SK-N-SH (cell line): Measurements from ENCODE around the gene F13B. TPM values are rescaled to one million over a fixed set of nuclear protein-coding genes. Genes with fewer than 3 reads are reported as not detected.

ENCODE experiments used
- CTCF ChIA-PET: fragments of 300-600, 350-600 bp; formaldehyde crosslinking; extraction: SDS; loops from one replicate; lab custom pipeline; 2021; lab: Yijun Ruan, JAX
- POLR2A ChIA-PET: fragments of 350-600 bp; sonication (Branson Sonifier 250); formaldehyde crosslinking; extraction: SDS; loops from one replicate; lab custom pipeline; 2020; ENCODE audit warnings: antibody characterized with exemption, inconsistent platforms; lab: Yijun Ruan, JAX
- DNase-seq: peaks from one replicate; pipeline ENCODE4 v3.0.0; 2012
- H2AFZ ChIP-seq: fragments of 200-600 bp; sonication (generic); 2 replicates; pipeline ENCODE4 v1.8.1; 2016; ENCODE audit warnings: antibody characterized with exemption, mild to moderate bottlenecking, low read depth
- H3F3A ChIP-seq: fragments of 200-600 bp; sonication (generic); replicated peaks from 2 replicates; pipeline ENCODE3; 2016; ENCODE audit warnings: antibody characterized with exemption, mild to moderate bottlenecking; ENCODE audit not compliant: insufficient read depth
- H3K27ac ChIP-seq, 2 experiments: fragments of 200-500 bp in 1 of 2; fragments of 200-600 bp in 1 of 2; sonication (Bioruptor generic) in 1 of 2; sonication (generic), shearing (Covaris generic) in 1 of 2; 2 replicates each; pipeline versions ENCODE4 v1.5.1 to v1.6.1; 2014 to 2016; ENCODE audit warnings: low read depth in 2 of 2, inconsistent platforms in 1 of 2, low read length in 1 of 2, mild to moderate bottlenecking in 1 of 2, mixed read lengths in 1 of 2
- H3K27me3 ChIP-seq: fragments of 200-600 bp; sonication (generic), shearing (Covaris generic); 2 replicates; pipeline ENCODE4 v1.6.1; 2016; ENCODE audit warnings: mixed run types; ENCODE audit not compliant: insufficient read depth
- H3K36me3 ChIP-seq, 2 experiments: fragments of 200-500 bp in 1 of 2; fragments of 200-600 bp in 1 of 2; sonication (Bioruptor generic) in 1 of 2; sonication (generic) in 1 of 2; replicated peaks in 1 of 2; 2 replicates each; pipeline versions ENCODE3 to v1.5.1; 2014 to 2016; ENCODE audit warnings: low read length in 1 of 2, mild to moderate bottlenecking in 1 of 2; ENCODE audit not compliant: insufficient read depth in 2 of 2, control insufficient read depth in 1 of 2
- H3K4me1 ChIP-seq, 2 experiments: fragments of 200-500 bp in 1 of 2; fragments of 200-600 bp in 1 of 2; sonication (Bioruptor generic) in 1 of 2; sonication (generic), shearing (Covaris generic) in 1 of 2; 2 replicates each; pipeline versions ENCODE4 v1.5.1 to v1.6.1; 2014 to 2016; ENCODE audit warnings: low read depth in 1 of 2, low read length in 1 of 2, mixed run types in 1 of 2; ENCODE audit not compliant: insufficient read depth in 2 of 2, control insufficient read depth in 1 of 2
- H3K4me2 ChIP-seq: fragments of 200-600 bp; sonication (generic), shearing (Covaris generic); 2 replicates; pipeline ENCODE4 v1.6.1; 2017; ENCODE audit warnings: mixed run types
- H3K4me3 ChIP-seq, 2 experiments: fragments of 200-500 bp in 1 of 2; fragments of 200-600 bp in 1 of 2; sonication (Bioruptor generic) in 1 of 2; sonication (generic), shearing (Covaris generic) in 1 of 2; 2 replicates each; pipeline versions ENCODE4 v1.5.1 to v1.8.1; 2014 to 2016; ENCODE audit warnings: low read depth in 2 of 2, inconsistent platforms in 1 of 2, low read length in 1 of 2, mild to moderate bottlenecking in 1 of 2, mixed read lengths in 1 of 2, moderate library complexity in 1 of 2
- H3K79me2 ChIP-seq: fragments of 200-600 bp; sonication (generic); 2 replicates; pipeline ENCODE4 v1.8.1; 2017; ENCODE audit warnings: mild to moderate bottlenecking; ENCODE audit not compliant: insufficient read depth
- H3K9ac ChIP-seq: fragments of 200-600 bp; sonication (generic); 2 replicates; pipeline ENCODE4 v1.6.1; 2017; ENCODE audit warnings: mixed run types
- H3K9me2 ChIP-seq: fragments of 200-600 bp; sonication (generic); 2 replicates; pipeline ENCODE4 v1.6.1; 2017; ENCODE audit warnings: mixed run types
- H3K9me3 ChIP-seq: fragments of 200-600 bp; sonication (generic); 2 replicates; pipeline ENCODE4 v1.6.1; 2017; ENCODE audit warnings: mixed run types, mild to moderate bottlenecking, moderate library complexity
- H4K20me1 ChIP-seq: fragments of 200-600 bp; sonication (generic); 2 replicates; pipeline ENCODE4 v1.6.1; 2017; ENCODE audit warnings: mild to moderate bottlenecking, mixed run types; ENCODE audit not compliant: insufficient read depth
- EP300 ChIP-seq, 2 experiments: IDR thresholded peaks; 2 replicates each; pipeline versions ENCODE4 v1.4.0 to v1.6.1; 2012; ENCODE audit warnings: borderline replicate concordance in 1 of 2, low read depth in 1 of 2, low read length in 1 of 2
- FOSL2 ChIP-seq: IDR thresholded peaks from 2 replicates; pipeline ENCODE4 v1.4.0; 2012; ENCODE audit warnings: low read depth, mild to moderate bottlenecking, moderate library complexity, borderline replicate concordance
- GATA2 ChIP-seq: sonication (generic); formaldehyde crosslinking; IDR thresholded peaks from 2 replicates; pipeline ENCODE4 v1.5.0; 2020; ENCODE audit warnings: mild to moderate bottlenecking, missing genetic modification reagents
- JUND ChIP-seq: IDR thresholded peaks from 2 replicates; pipeline ENCODE4 v1.4.0; 2012
- NFIC ChIP-seq: IDR thresholded peaks from 2 replicates; pipeline ENCODE4 v1.4.0; 2012; ENCODE audit warnings: borderline replicate concordance
- POLR2AphosphoS5 ChIP-seq: IDR thresholded peaks from 2 replicates; pipeline ENCODE4 v1.6.1; 2012; ENCODE audit warnings: low read depth, low read length
- RXRA ChIP-seq: IDR thresholded peaks from 2 replicates; pipeline ENCODE4 v1.4.0; 2012; ENCODE audit warnings: low read depth, mild to moderate bottlenecking, borderline replicate concordance
- TCF12 ChIP-seq: IDR thresholded peaks from 2 replicates; pipeline ENCODE4 v1.4.0; 2012
- TEAD4 ChIP-seq: IDR thresholded peaks from 2 replicates; pipeline ENCODE4 v1.4.0; 2012; ENCODE audit warnings: mild to moderate bottlenecking, borderline replicate concordance; ENCODE audit not compliant: insufficient read depth
- YY1 ChIP-seq: IDR thresholded peaks from 2 replicates; pipeline ENCODE4 v1.4.0; 2012; ENCODE audit warnings: low read depth, mild to moderate bottlenecking
- WGBS: methylation state at CpG from one replicate; pipeline ENCODE4 v1.1.6; 2017; ENCODE audit warnings: low lambda C conversion rate; 5-methylcytosine and 5-hydroxymethylcytosine counted together
- polyA plus RNA-seq, 3 experiments: library from polyadenylated mRNA; depleted of rRNA; stranded (reverse); fragments of >200 nt; gene quantifications; 2 replicates each; pipeline ENCODE4 v1.2.3, GENCODE V29; 2012
- TF ChIP-seq, protein P1 (sequence below): IDR thresholded peaks from 2 replicates; pipeline ENCODE4 v1.4.0; 2012; ENCODE audit warnings: low read depth, borderline replicate concordance
- TF ChIP-seq, protein P2 (sequence below): IDR thresholded peaks from 2 replicates; pipeline ENCODE4; 2012
- TF ChIP-seq, protein P3 (sequence below): IDR thresholded peaks from 2 replicates; pipeline ENCODE4 v1.4.0; 2012; ENCODE audit warnings: low read depth
- TF ChIP-seq, protein P4 (sequence below): fragments of 150-350 bp; IDR thresholded peaks from 2 replicates; pipeline ENCODE4 v1.6.1; 2016; ENCODE audit warnings: mild to moderate bottlenecking, low read depth, low read length

F13B gene
- polyA plus RNA-seq, 1 of the 3 experiments (the other 2 are of a cell fraction): not detected

DNA sequence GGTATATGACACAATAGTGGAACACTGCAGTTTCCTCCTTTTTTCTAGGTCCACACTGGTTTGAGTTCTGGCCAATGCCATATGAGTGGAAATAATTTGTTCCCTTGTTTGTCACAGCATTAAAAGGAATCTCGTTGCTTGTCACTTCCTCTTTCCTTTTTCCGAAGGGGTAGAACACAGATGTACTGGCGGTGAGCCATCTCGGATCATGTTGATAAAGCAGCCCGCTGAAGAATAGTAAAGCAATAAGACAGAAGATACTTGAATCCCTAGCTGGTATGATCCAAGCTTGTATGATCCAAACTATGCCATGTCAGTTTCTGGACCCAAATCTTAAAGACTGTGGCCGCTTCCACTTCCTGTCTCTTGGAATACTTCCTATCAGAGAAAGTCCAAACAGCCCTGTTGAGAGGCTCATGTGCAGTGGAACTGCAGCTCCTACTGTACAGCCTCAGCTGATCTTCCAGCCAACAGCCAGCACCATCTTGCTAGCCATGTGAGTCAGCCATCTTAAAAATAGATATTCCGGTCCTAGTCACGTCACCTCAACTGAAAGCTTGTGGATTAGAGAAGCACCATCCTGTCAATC lies 49.4 kb downstream of the F13B start:
- H3K9ac ChIP-seq: no peak overlapping the region
- peak; percentile 37 for DNase-seq
- no peaks in the 10 kb centered on the region for H3K9me3 ChIP-seq
- H3F3A ChIP-seq: no peaks in the 10 kb centered on the region
- no peaks in the 10 kb centered on the region for H4K20me1 ChIP-seq
- peak overlapping the region in 1 of 2 experiments; percentile 7; a peak in 1 of 4 replicates for H3K4me3 ChIP-seq
- peak overlapping the region; percentile 38 for H2AFZ ChIP-seq
- peaks cover 0 to 11% of the 10 kb centered on the region in 2 experiments; a peak in 2 of 4 replicates for H3K4me1 ChIP-seq
- 0 out of 2 replicates have a peak overlapping the region, but pooled peaks have one; percentile 16 for H3K4me2 ChIP-seq
- peak; percentile 36; the same call in 1 of the 2 replicates for TF ChIP-seq POLR2AphosphoS5
- TF ChIP-seq, protein P1, sequence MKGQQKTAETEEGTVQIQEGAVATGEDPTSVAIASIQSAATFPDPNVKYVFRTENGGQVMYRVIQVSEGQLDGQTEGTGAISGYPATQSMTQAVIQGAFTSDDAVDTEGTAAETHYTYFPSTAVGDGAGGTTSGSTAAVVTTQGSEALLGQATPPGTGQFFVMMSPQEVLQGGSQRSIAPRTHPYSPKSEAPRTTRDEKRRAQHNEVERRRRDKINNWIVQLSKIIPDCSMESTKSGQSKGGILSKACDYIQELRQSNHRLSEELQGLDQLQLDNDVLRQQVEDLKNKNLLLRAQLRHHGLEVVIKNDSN: no peak
- no peak for TF ChIP-seq RXRA
- peak; percentile 61; the same call in 1 of the 2 replicates for TF ChIP-seq YY1
- TF ChIP-seq EP300 (IDR thresholded peaks at IDR 0.05; ENCODE audit: borderline replicate concordance in 1 of 2, low read depth in 1 of 2, low read length in 1 of 2): peak in 1 of 2 experiments; percentile 34; a peak in 1 of 4 replicates
- TF ChIP-seq, protein P2, sequence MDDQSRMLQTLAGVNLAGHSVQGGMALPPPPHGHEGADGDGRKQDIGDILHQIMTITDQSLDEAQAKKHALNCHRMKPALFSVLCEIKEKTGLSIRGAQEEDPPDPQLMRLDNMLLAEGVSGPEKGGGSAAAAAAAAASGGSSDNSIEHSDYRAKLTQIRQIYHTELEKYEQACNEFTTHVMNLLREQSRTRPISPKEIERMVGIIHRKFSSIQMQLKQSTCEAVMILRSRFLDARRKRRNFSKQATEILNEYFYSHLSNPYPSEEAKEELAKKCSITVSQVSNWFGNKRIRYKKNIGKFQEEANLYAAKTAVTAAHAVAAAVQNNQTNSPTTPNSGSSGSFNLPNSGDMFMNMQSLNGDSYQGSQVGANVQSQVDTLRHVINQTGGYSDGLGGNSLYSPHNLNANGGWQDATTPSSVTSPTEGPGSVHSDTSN: peak; percentile 57
- TF ChIP-seq GATA2 (CRISPR knock-in tag): peak; percentile 54; the same call in 1 of the 2 replicates
- TF ChIP-seq TEAD4: no peak
- peak; percentile 85 for TF ChIP-seq TCF12
- peak; percentile 73 for TF ChIP-seq NFIC
- TF ChIP-seq, all 33 proteins: peak for 7
- H3K79me2 ChIP-seq: no peaks in the 10 kb centered on the region
- WGBS: 45% methylated on average over 8 of the region's 8 CpGs
- no peaks in the 10 kb centered on the region for H3K36me3 ChIP-seq
- CTCF ChIA-PET: interaction anchor here (0.8 to 0.9 kb wide), 2 partner anchors 9 to 15 kb away, joined by 3 read pairs; no protein-coding TSS in a partner anchor
- no peaks in the 10 kb centered on the region for H3K9me2 ChIP-seq
- no peaks in the 10 kb centered on the region for H3K27me3 ChIP-seq
- POLR2A ChIA-PET: no interaction called here
- peak overlapping the region in 1 of 2 experiments; percentile 85; a peak in 2 of 4 replicates for H3K27ac ChIP-seq

DNA sequence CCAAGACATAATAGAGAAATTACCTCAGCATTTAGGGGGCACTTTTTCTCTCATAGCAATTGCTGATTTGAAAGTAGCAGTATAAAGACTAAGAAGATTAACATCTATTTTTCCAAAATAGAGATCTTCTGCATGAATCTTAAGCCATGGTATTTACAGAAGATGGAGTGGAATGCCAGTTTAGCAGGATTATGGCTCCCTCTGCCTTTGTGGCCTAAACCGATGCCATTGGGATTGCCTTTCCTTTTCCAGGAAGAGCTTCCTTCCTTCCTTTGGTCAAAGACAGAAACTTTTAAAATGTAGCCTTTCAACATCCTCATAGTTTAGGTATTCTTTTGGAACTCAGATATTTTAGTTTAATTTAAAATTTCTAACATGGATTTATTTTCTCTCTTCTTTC lies 50.3 kb downstream of the F13B start:
- Histone ChIP-seq H3K9me2 (no peaks in the 10 kb centered on the region), H3K4me2 (no peak overlapping the region), H3K27ac (peak overlapping the region in 1 of 2 experiments; percentile 85; a peak in 2 of 4 replicates), H3F3A (no peaks in the 10 kb centered on the region), H4K20me1 (no peaks in the 10 kb centered on the region)
- 92% methylated on average over 1 of the region's 1 CpG for WGBS
- CTCF ChIA-PET: no interaction called here
- TF ChIP-seq, protein P3, sequence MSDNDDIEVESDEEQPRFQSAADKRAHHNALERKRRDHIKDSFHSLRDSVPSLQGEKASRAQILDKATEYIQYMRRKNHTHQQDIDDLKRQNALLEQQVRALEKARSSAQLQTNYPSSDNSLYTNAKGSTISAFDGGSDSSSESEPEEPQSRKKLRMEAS: no peak
- no peak for TF ChIP-seq GATA2 (CRISPR knock-in tag)
- TF ChIP-seq JUND: no peak
- TF ChIP-seq, protein P1: no peak
- no peak for TF ChIP-seq FOSL2
- no peak for TF ChIP-seq YY1
- TF ChIP-seq, protein P4, sequence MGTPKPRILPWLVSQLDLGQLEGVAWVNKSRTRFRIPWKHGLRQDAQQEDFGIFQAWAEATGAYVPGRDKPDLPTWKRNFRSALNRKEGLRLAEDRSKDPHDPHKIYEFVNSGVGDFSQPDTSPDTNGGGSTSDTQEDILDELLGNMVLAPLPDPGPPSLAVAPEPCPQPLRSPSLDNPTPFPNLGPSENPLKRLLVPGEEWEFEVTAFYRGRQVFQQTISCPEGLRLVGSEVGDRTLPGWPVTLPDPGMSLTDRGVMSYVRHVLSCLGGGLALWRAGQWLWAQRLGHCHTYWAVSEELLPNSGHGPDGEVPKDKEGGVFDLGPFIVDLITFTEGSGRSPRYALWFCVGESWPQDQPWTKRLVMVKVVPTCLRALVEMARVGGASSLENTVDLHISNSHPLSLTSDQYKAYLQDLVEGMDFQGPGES: no peak
- TF ChIP-seq, all 33 proteins: peak for 0
- no peak overlapping the region for H2AFZ ChIP-seq
- no peaks in the 10 kb centered on the region for H3K27me3 ChIP-seq
- 0 out of 2 replicates have a peak, but pooled peaks cover 2% of the 10 kb centered on the region for H3K9me3 ChIP-seq
- no peaks in the 10 kb centered on the region for H3K36me3 ChIP-seq
- peaks cover 0 to 11% of the 10 kb centered on the region in 2 experiments; a peak in 2 of 4 replicates for H3K4me1 ChIP-seq
- no peaks in the 10 kb centered on the region for H3K79me2 ChIP-seq
- H3K9ac ChIP-seq: no peak overlapping the region
- POLR2A ChIA-PET: no interaction called here
- no peak for DNase-seq
- no peak overlapping the region for H3K4me3 ChIP-seq
